ENCODE data around the gene MAP3K9.

The MAP3K9 gene

DNA sequence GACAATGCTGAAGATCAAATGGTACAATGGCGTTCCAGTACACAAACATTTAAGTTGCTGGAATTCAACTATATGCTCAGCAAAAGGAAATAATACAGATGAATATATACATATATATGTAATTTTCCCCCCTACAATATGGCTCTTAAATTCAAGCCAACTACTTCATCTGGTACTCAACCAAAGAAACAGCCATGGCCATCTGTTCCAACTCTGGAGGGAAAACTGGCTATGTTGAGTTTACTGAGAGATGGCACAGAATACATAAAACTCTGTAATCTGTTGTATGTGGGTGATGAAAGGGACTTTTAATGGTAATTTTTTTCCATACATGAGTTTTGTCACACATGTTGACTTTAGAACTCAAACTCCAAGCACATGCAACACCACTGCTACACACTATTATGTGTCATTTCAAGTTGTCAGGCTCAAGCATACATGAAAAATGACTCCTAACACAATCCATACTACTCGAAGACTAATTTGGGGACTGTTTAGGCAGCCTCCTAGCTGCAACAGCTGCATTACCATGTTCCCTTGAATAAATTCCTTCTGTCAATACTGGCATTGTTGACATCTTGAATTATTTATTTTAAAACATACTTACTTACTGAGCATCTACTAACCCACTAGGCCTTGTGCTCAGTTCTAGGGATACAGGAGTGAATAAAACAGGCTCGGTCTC is 38.2 kb upstream of the MAP3K9 start:
- in situ Hi-C loops (cut with HindIII; ENCODE audit: low sequenced_read_pairs): no loop called here
- TF ChIP-seq, protein P1, sequence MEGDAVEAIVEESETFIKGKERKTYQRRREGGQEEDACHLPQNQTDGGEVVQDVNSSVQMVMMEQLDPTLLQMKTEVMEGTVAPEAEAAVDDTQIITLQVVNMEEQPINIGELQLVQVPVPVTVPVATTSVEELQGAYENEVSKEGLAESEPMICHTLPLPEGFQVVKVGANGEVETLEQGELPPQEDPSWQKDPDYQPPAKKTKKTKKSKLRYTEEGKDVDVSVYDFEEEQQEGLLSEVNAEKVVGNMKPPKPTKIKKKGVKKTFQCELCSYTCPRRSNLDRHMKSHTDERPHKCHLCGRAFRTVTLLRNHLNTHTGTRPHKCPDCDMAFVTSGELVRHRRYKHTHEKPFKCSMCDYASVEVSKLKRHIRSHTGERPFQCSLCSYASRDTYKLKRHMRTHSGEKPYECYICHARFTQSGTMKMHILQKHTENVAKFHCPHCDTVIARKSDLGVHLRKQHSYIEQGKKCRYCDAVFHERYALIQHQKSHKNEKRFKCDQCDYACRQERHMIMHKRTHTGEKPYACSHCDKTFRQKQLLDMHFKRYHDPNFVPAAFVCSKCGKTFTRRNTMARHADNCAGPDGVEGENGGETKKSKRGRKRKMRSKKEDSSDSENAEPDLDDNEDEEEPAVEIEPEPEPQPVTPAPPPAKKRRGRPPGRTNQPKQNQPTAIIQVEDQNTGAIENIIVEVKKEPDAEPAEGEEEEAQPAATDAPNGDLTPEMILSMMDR (IDR thresholded peaks at IDR 0.05; ENCODE audit: low read depth, low read length): no peak
- DNase-seq (ENCODE audit: low read depth, low spot score): no peak
- no peak overlapping the region for H3K4me3 ChIP-seq (ENCODE audit: low read depth, low read length)

DNA sequence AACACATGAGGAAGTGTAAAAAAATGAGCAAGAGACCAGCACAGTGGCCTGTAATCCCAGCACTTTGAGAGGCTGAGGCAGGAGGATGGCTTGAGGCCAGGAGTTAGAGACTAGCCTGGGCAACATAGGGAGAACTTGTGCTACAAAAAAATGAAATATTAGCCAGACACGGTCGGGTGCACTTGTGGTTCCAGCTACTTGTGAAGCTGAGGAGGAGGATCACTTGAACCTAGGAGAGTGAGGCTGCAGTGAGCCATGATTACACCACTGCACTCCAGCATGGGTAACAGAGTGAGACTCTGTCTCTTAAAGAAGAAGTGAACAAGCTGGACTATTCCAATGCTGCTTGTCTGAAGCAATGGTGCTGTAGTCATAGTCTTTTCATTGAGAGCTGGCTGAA is 36.3 kb upstream of the MAP3K9 start:
- TF ChIP-seq, protein P1 (IDR thresholded peaks at IDR 0.05; ENCODE audit: low read depth, low read length): no peak
- in situ Hi-C loops (cut with HindIII; ENCODE audit: low sequenced_read_pairs): no loop called here
- H3K4me3 ChIP-seq (ENCODE audit: low read depth, low read length): no peak overlapping the region
- DNase-seq (ENCODE audit: low read depth, low spot score): no peak

DNA sequence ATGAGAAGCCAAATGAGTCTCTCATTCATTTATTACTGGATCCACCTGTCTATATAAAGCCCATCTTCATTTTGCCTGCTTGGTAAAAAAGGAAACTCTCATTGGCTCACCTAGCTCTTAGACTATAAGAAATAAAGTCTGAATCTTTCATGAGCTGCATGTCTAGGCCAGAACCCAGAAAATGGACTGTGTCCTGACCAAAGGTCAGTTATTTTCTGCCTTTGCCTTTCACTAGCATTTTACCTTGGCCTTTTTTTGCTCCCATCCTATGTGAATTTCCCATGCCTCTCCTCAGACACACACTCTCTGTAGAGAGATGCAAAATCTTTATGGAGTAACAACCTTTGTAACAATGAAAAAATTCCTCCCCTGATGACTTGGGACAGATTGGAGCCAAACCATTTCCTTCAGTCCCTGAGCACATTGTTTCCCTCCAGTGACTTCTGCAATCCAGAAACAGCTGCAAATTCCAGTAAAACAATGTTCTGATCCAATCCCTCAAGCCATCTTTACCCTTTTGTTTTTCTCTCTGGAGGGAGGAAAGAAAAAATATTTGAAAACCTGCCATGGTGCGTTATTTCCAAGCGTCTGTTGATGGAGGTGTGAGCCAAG is 33.6 kb upstream of the MAP3K9 start:
- no peak overlapping the region for H3K4me3 ChIP-seq (ENCODE audit: low read depth, low read length)
- DNase-seq (ENCODE audit: low read depth, low spot score): no peak
- in situ Hi-C loops (cut with HindIII; ENCODE audit: low sequenced_read_pairs): no loop called here
- TF ChIP-seq, protein P1 (IDR thresholded peaks at IDR 0.05; ENCODE audit: low read depth, low read length): no peak

DNA sequence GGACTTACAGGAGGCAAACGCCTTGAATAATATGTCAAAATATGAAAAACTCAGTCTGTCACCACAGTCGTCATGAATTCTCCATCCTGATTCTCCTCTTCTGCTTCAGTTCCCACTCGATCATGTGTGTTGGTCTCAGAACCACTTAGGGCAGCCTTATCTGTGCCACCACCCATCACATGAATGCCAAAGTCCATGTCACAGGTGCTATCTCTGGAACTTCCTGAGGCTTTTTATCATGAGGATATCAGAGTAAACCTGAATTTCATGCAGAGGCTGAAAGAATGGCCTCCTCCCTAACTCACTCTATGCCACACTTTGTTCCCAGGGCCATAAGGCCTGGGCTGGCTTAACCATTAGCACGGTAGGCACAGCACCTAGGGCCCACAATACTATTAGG is 28.8 kb upstream of the MAP3K9 start:
- DNase-seq (ENCODE audit: low read depth, low spot score): no peak
- in situ Hi-C loops (cut with HindIII; ENCODE audit: low sequenced_read_pairs): no loop called here
- TF ChIP-seq, protein P1 (IDR thresholded peaks at IDR 0.05; ENCODE audit: low read depth, low read length): no peak
- no peak overlapping the region for H3K4me3 ChIP-seq (ENCODE audit: low read depth, low read length)

DNA sequence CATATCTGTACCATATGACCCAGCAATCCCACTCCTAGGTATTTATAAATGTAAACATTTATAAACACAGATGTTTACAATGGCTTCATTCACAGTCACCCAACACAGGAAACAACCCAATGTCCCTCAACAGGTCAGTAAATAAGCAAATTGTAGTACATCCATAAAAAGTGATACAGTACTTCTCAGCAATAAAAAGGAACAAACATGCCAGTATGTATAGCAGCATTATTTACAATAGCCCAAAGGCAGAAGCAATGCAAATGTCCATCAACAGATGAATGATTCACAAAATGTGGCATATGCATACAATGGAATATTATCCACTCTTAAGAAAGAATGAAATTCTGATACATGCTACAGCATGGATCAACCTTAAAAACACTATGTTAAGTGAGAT is 27.6 kb upstream of the MAP3K9 start:
- in situ Hi-C loops (cut with HindIII; ENCODE audit: low sequenced_read_pairs): no loop called here
- no peak for DNase-seq (ENCODE audit: low read depth, low spot score)
- H3K4me3 ChIP-seq (ENCODE audit: low read depth, low read length): no peak overlapping the region
- TF ChIP-seq, protein P1 (IDR thresholded peaks at IDR 0.05; ENCODE audit: low read depth, low read length): no peak

DNA sequence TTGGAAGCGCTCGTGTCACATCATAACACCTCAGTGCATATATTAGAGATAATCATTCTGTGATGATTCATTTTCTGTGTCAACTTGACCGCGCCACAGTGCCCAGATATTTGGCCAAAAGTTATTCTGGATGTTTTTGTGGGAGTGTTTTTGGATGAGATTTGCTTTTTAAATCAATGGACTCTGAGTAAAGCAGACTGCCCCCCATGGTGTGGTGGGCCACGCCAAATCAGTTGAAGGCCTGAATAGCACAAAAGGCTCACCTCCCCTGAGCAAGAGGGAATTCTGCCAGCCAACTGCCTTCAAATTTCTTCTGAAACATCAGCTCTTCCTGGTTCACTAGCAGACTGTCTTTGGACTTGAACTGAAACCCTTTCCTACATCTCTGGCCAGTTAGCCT is 24.6 kb upstream of the MAP3K9 start:
- in situ Hi-C loops (cut with HindIII; ENCODE audit: low sequenced_read_pairs): no loop called here
- TF ChIP-seq, protein P1 (IDR thresholded peaks at IDR 0.05; ENCODE audit: low read depth, low read length): no peak
- no peak overlapping the region for H3K4me3 ChIP-seq (ENCODE audit: low read depth, low read length)
- no peak for DNase-seq (ENCODE audit: low read depth, low spot score)

All from astrocyte of the spinal cord (primary cell).